Sigmoid colon (tissue), 7 donors: ENCODE data around the gene CAMK1D. TPM values are rescaled to one million over a fixed set of nuclear protein-coding genes. Genes with fewer than 3 reads are reported as not detected.

Experiments used
- DNase-seq: peaks from one replicate; pipeline ENCODE4 v3.0.0-alpha.2; 2019
- H3K27ac ChIP-seq, 4 donors: fragments of 200-600 bp; sonication (generic); one replicate each; pipeline ENCODE4 v1.5.1; 2016 to 2019; ENCODE audit warnings: mild to moderate bottlenecking in 1 of 4
- H3K27me3 ChIP-seq, 3 donors: fragments of 200-600 bp; sonication (generic); one replicate each; pipeline ENCODE4 v1.5.1; 2019; ENCODE audit warnings: mild to moderate bottlenecking in 1 of 3
- H3K36me3 ChIP-seq, 4 donors: fragments of 200-600 bp; sonication (generic); one replicate each; pipeline ENCODE4 v1.5.1; 2016 to 2019
- H3K4me1 ChIP-seq, 4 donors: fragments of 200-600 bp; sonication (generic); one replicate each; pipeline ENCODE4 v1.5.1; 2017 to 2019
- H3K4me3 ChIP-seq, 4 donors: fragments of 200-600 bp; sonication (generic); one replicate each; pipeline ENCODE4 v1.5.1; 2017 to 2019; ENCODE audit warnings: mild to moderate bottlenecking in 2 of 4, moderate library complexity in 1 of 4
- H3K9me3 ChIP-seq, 4 donors: fragments of 200-600 bp in 3 of 4; sonication (generic) in 3 of 4; one replicate each; pipeline versions ENCODE4 v1.5.1 to v1.6.1; 2013 to 2019
- CTCF ChIP-seq, 4 experiments: fragments of 450-650 bp in 3 of 4; fragments of 200-600 bp in 1 of 4; IDR thresholded peaks; one replicate each; pipeline ENCODE4 v1.5.1; 2016 to 2019; ENCODE audit warnings: antibody characterized with exemption in 4 of 4, mild to moderate bottlenecking in 3 of 4, moderate library complexity in 2 of 4
- EP300 ChIP-seq, 4 donors: sonication (generic); formaldehyde crosslinking; IDR thresholded peaks; one replicate each; pipeline ENCODE4 v1.6.1; 2017; ENCODE audit warnings: antibody characterized with exemption in 4 of 4
- POLR2A ChIP-seq, 2 donors: fragments of 450-650 bp; IDR thresholded peaks; one replicate each; pipeline ENCODE4 v1.6.1; 2016; ENCODE audit warnings: antibody characterized with exemption in 2 of 2, mild to moderate bottlenecking in 2 of 2, moderate library complexity in 2 of 2
- POLR2AphosphoS5 ChIP-seq, 4 donors: sonication (generic); formaldehyde crosslinking; IDR thresholded peaks; one replicate each; pipeline ENCODE4 v1.6.1; 2017; ENCODE audit warnings: antibody characterized with exemption in 4 of 4
- WGBS, 2 donors: extraction: QIAGEN DNeasy Blood & Tissue Kit; methylation state at CpG; one replicate each; pipeline ENCODE4 v1.1.7; 2013; 5-methylcytosine and 5-hydroxymethylcytosine counted together
- intact Hi-C: fragments of 100-400 bp; cut with DNase I; formaldehyde crosslinking; loops from one replicate; pipeline ENCODE4 v1.15.1; 2023
- polyA plus RNA-seq, 3 donors: library from polyadenylated mRNA; stranded (reverse); fragments of 200-250 nt; gene quantifications; one replicate each; pipeline ENCODE4 v1.2.3, GENCODE V29; 2013
- total RNA-seq, 4 donors: library from RNA; depleted of rRNA; stranded (reverse); fragments of >200 nt; gene quantifications; one replicate each; pipeline ENCODE4 v1.1.0, GENCODE V29; 2016
- donor health status: healthy with polysubstance abuse.
- donor health status: Bipolar disorder and iron deficiency.
- donor health status: healthy.

The CAMK1D gene
- total and polyA plus RNA-seq, 7 donors: 7.2 to 11.5 (median 8.6) TPM

GRCh38 chr10:12649012-12649584, 299.8 kb downstream of the CAMK1D start:
- 59 to 80% methylated on average over 9 of the region's 9 CpGs for WGBS, 2 donors

GRCh38 chr10:12650122-12650521, 300.8 kb downstream of the CAMK1D start:
- intact Hi-C loops: no loop called here

More at GRCh38 chr10:12649012-12649584, 299.8 kb downstream of the CAMK1D start:
- H3K9me3 ChIP-seq: no peaks in the 10 kb centered on the region
- no peak overlapping the region for H3K4me3 ChIP-seq
- intact Hi-C loops: no loop called here
- TF ChIP-seq POLR2A (IDR thresholded peaks at IDR 0.05): no peak
- TF ChIP-seq POLR2AphosphoS5 (IDR thresholded peaks at IDR 0.05): no peak
- no peak for TF ChIP-seq CTCF (IDR thresholded peaks at IDR 0.05)
- no peak for TF ChIP-seq EP300 (IDR thresholded peaks at IDR 0.05)
- H3K27me3 ChIP-seq: no peaks in the 10 kb centered on the region
- H3K36me3 ChIP-seq: no peaks in the 10 kb centered on the region
- no peak for DNase-seq
- H3K27ac ChIP-seq: no peak overlapping the region
- H3K4me1 ChIP-seq: no peaks in the 10 kb centered on the region

GRCh38 chr10:12650538-12651298, 301.4 kb downstream of the CAMK1D start:
- Histone ChIP-seq H3K36me3 (no peaks in the 10 kb centered on the region), H3K9me3 (no peaks in the 10 kb centered on the region), H3K27me3 (no peaks in the 10 kb centered on the region), H3K27ac (no peak overlapping the region), H3K4me1 (no peaks in the 10 kb centered on the region), H3K4me3 (no peak overlapping the region)
- 77 to 84% methylated on average over 20 of the region's 20 CpGs for WGBS, 2 donors
- intact Hi-C loops: no loop called here
- TF ChIP-seq POLR2AphosphoS5 (IDR thresholded peaks at IDR 0.05) (no peak), POLR2A (IDR thresholded peaks at IDR 0.05) (no peak), EP300 (IDR thresholded peaks at IDR 0.05) (no peak)
- DNase-seq: no peak

More at GRCh38 chr10:12650122-12650521, 300.8 kb downstream of the CAMK1D start:
- 84 to 95% methylated on average over 8 of the region's 8 CpGs for WGBS, 2 donors
- Histone ChIP-seq H3K9me3 (no peaks in the 10 kb centered on the region), H3K27me3 (no peaks in the 10 kb centered on the region), H3K4me1 (no peaks in the 10 kb centered on the region), H3K36me3 (no peaks in the 10 kb centered on the region), H3K27ac (no peak overlapping the region), H3K4me3 (no peak overlapping the region)
- TF ChIP-seq EP300 (IDR thresholded peaks at IDR 0.05): no peak
- TF ChIP-seq POLR2A (IDR thresholded peaks at IDR 0.05): no peak
- TF ChIP-seq CTCF (IDR thresholded peaks at IDR 0.05): no peak
- no peak for TF ChIP-seq POLR2AphosphoS5 (IDR thresholded peaks at IDR 0.05)
- DNase-seq: no peak

GRCh38 chr10:12655940-12656339, 306.6 kb downstream of the CAMK1D start:
- intact Hi-C loops: loop anchor here (2.0 to 5.0 kb wide), 2 partner anchors 309 to 391 kb away; partner anchors contain the start of gene CAMK1D
- TF ChIP-seq POLR2A (IDR thresholded peaks at IDR 0.05) (no peak), EP300 (IDR thresholded peaks at IDR 0.05) (no peak), CTCF (IDR thresholded peaks at IDR 0.05) (no peak), POLR2AphosphoS5 (IDR thresholded peaks at IDR 0.05) (no peak)
- Histone ChIP-seq H3K27ac (no peak overlapping the region), H3K4me1 (no peaks in the 10 kb centered on the region), H3K36me3 (no peaks in the 10 kb centered on the region), H3K9me3 (no peaks in the 10 kb centered on the region), H3K4me3 (no peak overlapping the region), H3K27me3 (no peaks in the 10 kb centered on the region)
- WGBS, 2 donors: 71 to 91% methylated on average over 2 of the region's 2 CpGs
- no peak for DNase-seq

- 70 to 78% methylated on average over 4 of the region's 4 CpGs for WGBS, 2 donors
- H3K9me3 ChIP-seq: no peaks in the 10 kb centered on the region
- no peak overlapping the region for H3K27ac ChIP-seq
- H3K4me3 ChIP-seq: no peak overlapping the region
- intact Hi-C loops: loop anchor here (2.0 to 5.0 kb wide), 2 partner anchors 309 to 392 kb away; partner anchors contain the start of gene CAMK1D
- H3K36me3 ChIP-seq: no peaks in the 10 kb centered on the region
- TF ChIP-seq CTCF (IDR thresholded peaks at IDR 0.05) (peak; percentile 40 to 70 (median 54)), POLR2A (IDR thresholded peaks at IDR 0.05) (no peak), POLR2AphosphoS5 (IDR thresholded peaks at IDR 0.05) (no peak), EP300 (IDR thresholded peaks at IDR 0.05) (no peak)
- H3K27me3 ChIP-seq: no peaks in the 10 kb centered on the region
- H3K4me1 ChIP-seq: no peaks in the 10 kb centered on the region
- no peak for DNase-seq
Observed at GRCh38 chr10:12656518-12657142, 307.3 kb downstream of the CAMK1D start.
